HG03039 (cell line): ENCODE measurements around the gene RAD51D.
"Not testable (repeated sequence)": the region's sequence is repeated elsewhere in the genome, so short reads cannot be mapped to it uniquely, and the experiment has no call there.

Experiments
- ATAC-seq: cut with Tn5 transposase; IDR thresholded peaks from one replicate; pipeline ENCODE4 v1.9.1; 2021; ENCODE audit warnings: mild to moderate bottlenecking, moderate library complexity; ENCODE audit not compliant: unreplicated experiment

The RAD51D gene

DNA sequence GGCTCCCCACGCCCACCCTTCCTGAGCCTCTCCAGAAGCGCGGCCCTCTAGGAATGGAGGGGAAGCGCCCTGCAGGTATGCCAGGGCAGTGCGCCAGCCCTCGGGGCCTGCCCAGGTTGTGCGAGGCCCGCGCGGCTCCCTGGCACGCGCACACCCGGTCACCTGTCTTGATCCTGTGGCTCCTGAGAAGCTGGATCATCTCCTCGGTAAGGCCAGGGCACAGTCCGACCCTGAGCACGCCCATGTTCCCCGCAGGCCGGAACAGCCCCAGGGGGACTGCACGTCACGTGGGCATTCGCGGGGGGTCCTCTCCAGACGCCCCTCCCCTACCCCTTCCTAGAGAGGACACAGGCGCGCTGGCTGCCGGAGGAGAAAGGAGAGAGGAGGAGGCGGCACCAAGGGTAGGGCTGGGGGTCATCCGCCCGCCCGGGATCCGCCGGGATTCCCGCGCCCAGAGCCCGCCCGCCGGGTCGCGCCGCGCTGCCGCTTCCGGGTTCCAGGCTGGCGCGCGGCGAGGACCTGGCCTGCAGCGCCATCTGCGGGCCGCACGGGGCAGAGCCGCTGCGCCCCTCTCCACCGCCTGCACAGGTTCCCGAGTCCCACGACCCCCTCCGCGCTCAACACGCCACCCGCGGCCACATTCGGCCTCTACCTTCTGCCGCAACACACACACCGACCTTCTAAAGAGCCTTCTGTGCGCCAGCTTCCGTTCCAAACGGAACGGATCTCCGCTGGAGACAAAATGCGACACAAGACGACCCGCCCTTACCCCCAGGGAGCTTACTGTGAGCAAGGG is at the start of gene RAD51D:
RAD51D (minus strand) TSS at position 491 of the 796 bp plus-strand sequence; CDS start at position 244, 247 bp downstream.
- ATAC-seq = peak; percentile 75

DNA sequence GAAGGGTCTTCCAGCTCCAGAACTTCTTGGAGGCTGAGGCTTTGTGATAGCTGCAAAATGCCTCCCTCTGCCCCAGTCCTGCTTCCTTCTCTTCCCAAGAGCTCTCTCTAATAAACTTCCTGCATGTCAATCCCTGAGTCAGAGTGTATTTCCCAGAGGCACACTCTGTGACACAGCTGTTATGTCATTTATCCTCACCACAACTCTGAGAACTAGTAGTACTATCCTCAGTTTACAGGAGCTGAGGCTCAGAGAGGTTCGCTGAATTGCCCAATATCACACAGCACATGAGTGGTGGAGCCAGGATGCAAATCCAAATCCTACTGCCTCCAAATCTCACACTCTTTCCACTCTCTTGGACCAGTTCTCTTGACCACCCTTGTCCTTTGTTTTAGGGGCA is 48.0 kb upstream of the RAD51D start:
- ATAC-seq = no peak

DNA sequence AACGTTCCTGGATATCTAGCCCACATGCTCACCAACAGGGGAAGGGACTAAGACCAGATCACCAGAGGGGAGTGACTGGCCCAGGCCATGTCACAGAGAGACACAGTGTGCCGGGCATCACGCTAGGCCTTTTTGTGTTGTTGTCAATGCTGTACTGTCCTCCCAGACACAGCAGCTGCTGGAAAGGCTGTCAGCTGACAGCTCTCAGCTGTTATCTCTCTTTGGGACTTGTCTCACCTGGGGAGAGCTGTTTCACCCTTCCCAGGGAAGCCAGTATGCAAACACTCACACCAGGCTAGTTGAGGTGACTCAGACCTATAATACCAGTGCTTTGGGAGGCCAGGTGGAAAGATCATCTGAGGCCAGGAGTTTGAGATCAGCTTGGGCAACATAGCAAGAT is 47.4 kb upstream of the RAD51D start:
- no peak for ATAC-seq

DNA sequence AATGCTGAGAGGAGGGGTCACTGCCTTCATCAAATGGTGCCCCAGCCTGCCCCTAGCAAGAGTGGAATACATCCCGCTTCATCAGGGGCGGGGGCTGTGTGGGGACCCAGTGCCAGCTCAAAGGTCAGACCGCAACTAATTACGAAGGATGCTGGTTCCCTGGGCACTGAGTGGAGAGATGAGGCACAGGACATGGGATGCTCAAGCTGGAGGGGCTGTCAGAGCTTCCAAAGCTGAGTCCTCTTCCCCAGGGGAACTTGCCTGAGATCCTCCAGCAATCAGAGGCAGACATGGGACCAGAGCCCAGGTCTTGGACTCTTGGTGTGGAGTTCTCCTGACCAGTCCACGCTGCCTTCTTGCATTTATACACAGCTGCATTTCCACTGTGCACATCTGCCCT is 46.9 kb upstream of the RAD51D start:
- no peak for ATAC-seq

DNA sequence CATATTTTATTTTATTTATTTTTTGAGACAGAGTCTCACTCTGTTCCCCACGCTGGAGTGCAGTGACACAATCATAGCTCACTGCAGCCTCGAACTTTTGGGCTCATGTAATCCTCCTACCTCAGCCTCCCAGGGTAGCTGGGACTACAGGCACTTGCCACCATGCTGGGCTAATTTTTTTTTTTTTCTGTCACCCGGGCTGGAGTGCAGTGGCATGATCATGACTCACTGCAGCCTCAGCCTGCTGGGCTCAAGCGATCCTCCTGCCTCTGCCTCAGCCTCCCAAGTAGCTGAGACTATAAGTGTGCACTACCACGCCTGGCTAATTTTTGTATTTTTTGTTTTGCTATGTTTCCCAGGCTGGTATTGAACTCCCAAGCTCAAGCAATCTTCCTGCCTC is 45.1 kb upstream of the RAD51D start:
- ATAC-seq = no peak

DNA sequence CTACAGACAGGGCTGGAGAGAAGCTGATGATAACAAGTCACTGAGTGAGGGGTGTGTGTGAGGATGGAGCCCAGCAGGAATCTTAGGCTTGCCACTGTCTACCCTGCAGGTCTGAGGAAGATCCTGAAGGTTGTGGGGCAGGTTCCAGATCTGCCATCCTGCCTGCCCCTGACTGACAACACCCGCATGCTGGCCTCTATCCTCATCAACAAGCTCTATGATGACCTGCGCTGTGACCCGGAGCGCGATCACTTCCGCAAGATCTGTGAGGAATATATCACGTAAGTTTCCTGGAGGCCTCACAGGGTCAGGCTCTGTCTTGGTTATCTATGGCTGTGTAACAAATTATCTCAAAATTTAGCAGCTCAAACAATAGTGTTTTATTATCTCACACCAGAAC is 44.2 kb upstream of the RAD51D start:
- ATAC-seq = no peak

DNA sequence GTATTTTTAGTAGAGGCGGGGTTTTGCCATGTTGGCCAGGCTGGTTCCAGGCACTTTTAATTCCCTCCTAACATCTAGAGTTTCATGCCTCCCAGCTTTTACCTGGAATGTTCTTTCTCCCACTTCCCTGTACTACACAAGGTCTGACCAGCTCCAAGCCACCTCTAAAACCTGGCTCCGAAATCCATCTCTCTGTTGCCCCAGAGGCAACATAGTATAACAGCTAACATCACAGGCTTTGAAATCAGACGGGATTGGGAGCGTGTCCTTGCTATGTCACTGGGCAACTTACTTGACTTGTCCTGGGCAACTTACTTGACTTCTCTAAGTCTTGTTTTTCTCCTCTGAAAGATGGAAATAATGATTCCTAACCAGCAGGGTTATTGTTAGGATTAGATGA is 43.1 kb upstream of the RAD51D start:
- ATAC-seq = no peak

DNA sequence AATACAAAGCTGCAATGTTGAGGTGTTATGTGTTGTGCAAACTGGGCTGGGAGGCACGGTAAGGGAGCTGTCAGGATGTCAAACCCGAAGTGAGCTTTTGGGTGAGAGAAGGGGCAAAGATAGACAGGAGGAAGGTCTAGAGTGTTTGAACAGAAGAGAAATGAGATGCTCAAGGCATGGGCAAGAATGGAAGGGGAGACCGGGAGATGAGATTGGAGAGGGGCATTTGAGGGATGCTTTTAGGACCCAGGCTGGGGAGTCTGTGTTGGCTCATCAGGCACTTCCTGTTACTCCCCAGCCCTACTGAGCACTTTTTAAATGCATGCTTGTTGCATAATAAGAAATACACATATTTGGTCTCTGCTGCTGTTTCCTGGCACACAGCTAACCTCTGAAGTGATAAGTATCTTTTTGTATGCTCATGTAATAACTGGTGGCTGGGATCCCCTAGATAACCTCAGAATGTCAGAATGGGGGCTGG is 41.7 kb upstream of the RAD51D start:
- ATAC-seq = no peak

DNA sequence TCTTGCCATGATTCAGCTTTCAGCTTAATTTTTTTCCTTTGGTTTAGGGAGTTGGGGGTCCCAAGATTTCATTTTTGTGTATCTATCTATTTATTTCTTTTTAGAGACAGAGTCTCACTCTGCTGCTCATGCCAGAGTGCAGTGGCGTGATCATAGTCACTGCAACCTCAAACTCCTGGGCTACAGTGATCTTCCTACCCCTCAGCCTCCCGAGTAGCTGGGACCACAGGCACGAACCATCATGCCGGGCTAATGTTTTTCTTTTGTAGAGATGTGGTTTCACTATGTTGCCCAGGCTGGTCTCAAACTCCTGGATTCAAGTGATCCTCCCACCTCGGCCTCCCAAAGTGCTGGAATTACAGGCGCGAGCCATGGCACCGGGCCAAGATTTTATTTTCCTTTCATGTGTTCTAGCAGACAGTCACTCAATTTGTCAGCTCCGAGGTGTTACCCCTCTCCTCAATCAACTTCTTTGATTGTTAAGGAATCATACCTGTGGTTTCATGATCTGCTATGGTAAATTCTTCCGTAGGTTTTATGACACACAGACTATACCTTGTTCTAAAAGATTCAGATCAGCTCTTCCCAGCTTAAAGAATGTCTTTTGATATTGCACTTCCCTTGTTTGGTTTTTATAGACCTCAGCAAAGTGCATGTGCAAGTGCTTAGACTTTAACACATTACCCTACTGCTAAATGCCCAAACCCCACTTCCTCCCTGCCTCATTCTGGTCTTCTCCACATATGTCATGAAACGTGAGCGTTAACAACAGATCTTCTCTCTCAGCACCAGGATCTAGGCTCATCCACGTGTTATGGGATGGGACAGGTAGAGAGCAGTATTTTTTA is 40.9 kb upstream of the RAD51D start:
- no peak for ATAC-seq

DNA sequence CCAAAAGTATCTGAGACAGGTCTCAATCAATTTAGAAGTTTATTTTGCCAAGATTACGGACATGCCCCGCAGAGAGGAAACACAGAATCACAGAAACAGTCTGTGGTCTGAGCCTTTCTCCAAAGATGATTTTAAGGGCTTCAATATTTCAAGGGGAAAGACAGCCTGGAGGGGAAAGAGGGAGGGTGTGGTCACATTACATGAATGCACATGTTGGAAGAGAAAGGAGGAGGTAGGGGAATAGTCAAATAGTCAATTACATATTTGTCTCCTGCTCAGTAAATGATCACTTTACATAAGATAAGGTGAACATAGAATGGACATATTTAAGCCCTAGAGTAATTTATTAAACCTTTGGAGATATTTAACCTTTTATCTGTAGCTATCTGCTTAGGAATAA is 40.3 kb upstream of the RAD51D start:
- ATAC-seq = no peak

DNA sequence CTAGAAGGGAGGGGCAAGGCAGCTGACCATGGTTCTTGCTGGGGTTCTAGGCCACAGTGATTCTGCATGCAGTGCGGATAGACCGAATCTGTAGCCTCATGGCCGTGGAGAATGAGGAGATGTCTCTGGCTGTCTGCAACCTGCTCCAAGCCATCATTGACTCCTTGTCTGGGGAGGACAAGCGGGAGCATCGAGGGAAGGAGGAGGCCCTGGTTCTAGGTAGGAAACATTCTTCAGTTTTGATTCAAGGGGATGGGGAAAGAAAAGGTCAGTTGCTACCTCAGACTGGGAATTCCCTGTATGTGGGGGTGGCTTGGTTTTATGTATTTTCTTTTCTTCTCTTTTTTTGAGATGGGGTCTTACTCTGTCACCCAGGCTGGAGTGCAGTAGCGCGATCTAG is 35.6 kb upstream of the RAD51D start:
- ATAC-seq = no peak

DNA sequence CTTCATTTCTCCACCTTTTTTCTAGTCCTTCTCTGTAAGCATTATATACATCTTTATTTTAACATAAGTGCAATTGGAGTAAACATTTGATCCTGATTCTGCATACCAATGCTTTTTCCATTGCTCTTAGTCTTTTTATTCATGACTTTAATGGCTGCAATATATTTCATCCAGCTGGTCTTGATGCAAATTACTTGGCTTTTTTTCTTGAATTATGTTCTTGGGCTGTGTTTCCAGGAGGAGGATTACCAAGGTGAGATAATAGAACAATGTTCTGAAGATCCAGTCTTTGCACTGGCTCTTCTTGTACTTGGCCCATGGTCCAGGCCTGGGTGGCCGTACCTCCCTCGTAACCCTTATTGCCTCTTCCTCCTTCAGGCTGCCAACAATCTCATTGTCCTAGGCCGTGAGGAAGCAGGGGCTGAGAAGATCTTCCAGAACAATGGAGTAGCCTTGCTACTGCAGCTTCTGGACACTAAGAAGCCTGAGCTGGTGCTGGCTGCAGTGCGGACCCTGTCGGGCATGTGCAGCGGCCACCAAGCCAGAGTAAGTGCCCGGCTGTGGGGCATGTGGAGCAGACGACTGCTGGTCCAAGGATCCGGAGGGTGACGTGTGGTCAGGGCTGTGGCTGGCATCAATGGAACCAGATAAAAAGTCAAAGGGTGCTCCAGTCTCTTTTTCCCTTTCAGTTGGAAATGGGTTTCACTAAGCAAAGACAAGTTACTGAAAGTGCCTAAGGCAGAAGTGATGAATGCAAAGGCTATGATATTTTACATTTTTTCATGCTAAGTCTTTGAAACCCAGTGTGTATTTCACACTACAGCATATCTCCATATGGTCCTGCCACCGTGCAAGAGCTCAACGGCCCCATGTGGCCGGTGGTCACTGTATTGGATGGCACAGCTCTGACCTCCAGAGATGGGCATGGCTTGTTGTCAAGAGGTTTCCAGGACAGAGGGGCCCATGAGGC is 34.8 kb upstream of the RAD51D start:
- no peak for ATAC-seq

DNA sequence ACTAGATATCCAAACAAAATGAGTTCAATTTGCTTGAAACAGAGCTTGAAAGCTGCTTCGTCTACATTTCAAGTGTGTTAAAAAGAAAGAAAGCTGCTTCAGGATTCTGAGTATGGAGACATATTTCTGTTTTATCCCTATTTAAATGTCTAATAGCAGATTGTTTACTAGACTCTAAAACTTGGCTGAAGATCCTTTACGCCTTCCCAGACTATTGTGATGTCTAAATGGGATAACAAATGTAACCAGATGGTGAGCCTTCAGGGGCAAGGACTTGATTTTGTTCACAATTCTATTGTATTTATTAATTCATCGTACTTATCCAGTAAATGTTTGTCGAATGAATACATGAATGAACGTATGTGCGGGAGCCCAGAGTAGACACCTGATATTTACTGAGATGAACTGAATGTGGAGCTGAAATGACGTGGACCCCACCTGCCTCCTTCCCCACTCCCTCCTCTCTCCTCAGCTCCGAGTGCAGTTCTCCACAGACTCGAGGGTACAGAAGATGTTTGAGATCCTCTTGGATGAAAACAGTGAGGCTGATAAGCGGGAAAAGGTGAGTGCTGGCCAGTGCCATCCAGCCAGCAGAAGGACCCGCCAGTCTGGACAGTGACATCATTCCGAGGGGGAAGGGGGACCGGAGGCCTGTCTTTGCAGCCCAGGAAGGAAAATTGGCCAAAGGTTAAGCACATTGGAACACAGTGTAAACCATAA is 32.9 kb upstream of the RAD51D start:
- ATAC-seq = no peak

DNA sequence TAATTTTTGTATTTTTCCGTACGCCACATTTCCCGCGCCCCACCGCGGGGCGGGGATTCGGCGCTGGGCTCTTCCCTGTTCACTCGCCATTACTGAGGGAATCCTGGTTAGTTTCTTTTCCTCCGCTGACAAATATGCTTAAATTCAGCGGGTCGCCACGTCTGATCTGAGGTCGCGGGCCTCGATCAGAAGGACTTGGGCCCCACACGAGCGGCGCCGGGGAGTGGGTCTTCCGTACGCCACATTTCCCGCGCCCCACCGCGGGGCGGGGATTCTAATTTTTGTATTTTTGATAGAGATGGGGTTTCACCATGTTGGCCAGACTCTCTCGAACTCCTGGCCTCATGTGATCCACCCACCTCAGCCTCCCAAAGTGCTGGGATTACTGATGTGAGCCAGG is 31.4 kb upstream of the RAD51D start:
- ATAC-seq = not testable (repeated sequence)

DNA sequence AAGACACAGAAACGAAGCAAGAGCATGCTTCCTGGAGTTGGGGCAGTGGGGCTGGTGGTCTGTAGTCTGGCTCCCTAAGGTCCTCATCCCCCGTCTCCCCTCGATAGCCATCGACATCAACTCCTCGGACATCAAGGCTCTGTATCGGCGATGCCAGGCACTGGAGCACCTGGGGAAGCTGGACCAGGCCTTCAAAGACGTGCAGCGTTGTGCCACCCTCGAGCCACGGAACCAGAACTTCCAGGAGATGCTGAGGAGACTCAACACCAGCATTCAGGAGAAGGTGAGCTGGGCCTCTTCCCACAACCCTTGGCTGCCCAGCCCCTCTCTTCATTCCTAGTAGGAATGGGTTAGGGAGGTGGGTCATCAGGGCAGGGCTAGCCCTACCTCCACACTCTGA is 30.3 kb upstream of the RAD51D start:
- ATAC-seq = no peak

DNA sequence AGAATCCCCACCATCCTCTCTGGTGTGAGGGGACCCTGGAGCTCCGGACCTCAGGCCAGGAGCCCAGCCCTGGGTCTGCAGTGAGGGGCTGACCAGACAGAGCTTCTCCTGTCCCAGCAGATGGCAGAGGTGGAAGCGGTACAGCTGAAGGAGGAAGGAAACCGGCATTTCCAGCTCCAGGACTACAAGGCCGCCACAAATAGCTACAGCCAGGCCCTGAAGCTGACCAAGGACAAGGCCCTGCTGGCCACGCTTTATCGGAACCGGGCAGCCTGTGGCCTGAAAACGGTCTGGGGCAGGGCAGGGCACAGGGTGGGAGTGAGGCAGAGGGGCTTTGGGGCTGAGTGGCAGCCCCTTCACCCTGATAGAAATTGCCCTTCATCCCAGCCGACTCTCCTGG is 28.5 kb upstream of the RAD51D start:
- ATAC-seq = no peak

DNA sequence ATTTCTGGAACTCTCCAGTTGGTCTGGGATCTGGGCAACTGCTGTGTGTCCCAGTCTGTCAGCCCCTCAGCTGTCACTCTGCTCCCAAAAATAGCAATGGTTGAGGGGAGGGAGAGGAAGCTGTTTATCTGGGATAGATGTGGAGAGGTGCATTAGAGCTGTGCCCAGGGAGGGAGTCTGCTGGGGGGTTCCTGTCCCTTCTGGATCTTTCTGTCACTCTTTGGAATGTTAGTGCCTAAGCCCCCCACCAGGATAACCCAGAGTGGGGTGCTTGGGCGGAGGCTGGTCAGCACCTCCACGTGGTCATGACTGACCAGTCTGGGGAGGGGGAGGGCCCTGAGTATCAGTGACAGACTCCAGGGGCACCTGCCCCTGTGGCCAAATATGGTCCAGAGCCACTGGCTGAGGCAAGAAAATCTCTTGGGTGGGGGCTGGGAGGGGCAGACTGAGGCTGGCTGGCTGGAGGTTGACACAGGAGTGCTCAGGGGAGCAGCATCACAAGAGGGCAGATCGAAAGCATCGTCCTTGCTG is 27.8 kb upstream of the RAD51D start, which contains the start of gene UNC45B:
UNC45B (plus strand) TSS at position 443 of the 531 bp plus-strand sequence. CDS start 447 bp downstream, outside the sequence.
- no peak for ATAC-seq

DNA sequence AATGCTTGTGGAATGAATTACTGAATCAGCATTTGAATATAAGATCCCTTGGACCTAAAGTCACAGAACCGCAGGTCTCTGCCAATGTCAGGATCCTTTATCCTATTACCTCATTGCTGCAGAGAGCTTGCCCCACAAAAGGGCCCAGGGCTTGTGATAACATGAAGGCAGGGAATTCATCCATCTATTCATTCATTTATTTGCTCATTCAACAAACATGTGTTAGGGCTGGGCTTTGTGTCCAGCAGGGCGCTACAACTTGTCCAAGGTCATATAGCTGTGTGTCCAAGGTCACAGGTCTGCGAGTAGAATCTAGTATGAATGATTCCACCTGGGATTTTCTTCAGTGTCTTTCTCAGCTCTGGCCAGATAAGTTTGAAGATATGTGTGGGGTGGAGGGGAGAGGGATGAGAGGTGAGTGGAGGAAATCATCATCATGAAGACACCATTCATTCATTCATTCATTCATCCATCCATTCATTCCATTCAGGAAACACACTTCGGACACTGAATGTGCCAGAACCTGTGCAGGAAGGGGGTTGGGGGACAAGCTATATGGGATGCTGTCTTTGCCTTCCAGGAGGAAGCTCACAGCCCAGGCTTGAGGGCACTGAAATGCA is 26.7 kb upstream of the RAD51D start:
- ATAC-seq = no peak

DNA sequence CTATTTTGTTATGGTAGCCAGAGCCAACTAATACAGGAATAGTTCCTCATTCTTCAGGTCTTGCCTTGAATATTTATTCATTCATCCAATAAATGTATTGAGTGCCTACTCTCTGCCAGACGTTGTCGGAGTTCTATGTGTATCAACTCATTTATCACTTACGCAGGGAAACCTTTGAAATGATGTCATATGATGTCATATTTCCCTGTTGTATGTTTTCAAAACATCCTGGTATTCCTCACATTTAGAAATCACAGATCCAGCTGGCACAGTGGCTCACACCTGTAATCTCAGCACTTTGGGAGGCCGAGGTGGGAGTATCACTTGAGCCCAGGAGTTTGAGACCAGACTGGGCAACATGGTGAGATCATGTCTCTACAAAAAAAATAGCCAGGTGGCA is 25.2 kb upstream of the RAD51D start:
- no peak for ATAC-seq

DNA sequence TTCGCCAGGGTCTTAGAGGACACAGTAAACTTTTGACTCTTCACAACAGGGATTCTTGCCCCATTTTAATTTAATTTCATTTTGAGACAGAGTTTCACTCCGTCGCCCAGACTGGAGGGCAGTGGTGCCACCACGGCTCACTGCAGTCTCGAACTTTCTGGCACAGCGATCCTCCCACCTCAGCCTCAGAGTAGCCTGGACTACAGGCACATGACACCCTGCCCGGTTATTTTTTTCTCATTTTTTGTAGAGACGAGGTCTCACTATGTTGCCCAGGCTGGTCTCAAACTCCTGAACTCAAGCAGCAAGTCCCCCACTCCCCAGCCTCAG is 22.8 kb upstream of the RAD51D start:
- no peak for ATAC-seq
